Measurements from ENCODE around the gene GNG5. TPM values are rescaled to one million over a fixed set of nuclear protein-coding genes. Genes with fewer than 3 reads are reported as not detected.
A peak's percentile ranks its signal among the peaks of the same experiment; 100 is the strongest.

Gene GNG5
- total RNA-seq, 1 experiment from 2014 or later: 193 TPM

GRCh38 chr1:84506729-84507453, 510 bp upstream of the GNG5 start:
- ChIA-PET CTCF (interaction anchor here (1.0 to 1.4 kb wide), 2 partner anchors 362 to 366 kb away, joined by 3 to 5 read pairs; partner anchors contain the start of gene PRKACB), RAD21 (ENCODE audit: low non-redundant PET in 1 of 2, low total read pairs in 2 of 2, uncharacterized antibody in 2 of 2, unreplicated experiment in 2 of 2) (interaction anchor here in 1 of 2 experiments (0.5 kb wide), 1 partner anchor 113 kb away, joined by 3 read pairs; no protein-coding TSS in a partner anchor), POLR2A (interaction anchor here (0.9 to 2.3 kb wide), 10 partner anchors 9 to 366 kb away, joined by 3 to 12 read pairs (median 5); partner anchors contain the start of genes CTBS and PRKACB)
- Histone ChIP-seq H3K27ac (ENCODE audit: low read depth, low read length) (peak overlapping the region; percentile 83), H3K4me3 (replicated peaks in 1 of 2; ENCODE audit: low read depth in 1 of 2, low read length in 2 of 2) (peak overlapping the region; percentile 83 to 85), H3K79me2 (ENCODE audit: insufficient read depth, low read length) (peaks cover 52% of the 10 kb centered on the region), H3K27me3 (ENCODE audit: insufficient read depth, low read length) (no peaks in the 10 kb centered on the region), H3K4me2 (ENCODE audit: low read length) (peak overlapping the region; percentile 82), H2AFZ (ENCODE audit: low read depth, low read length, poor library complexity, severe bottlenecking) (peak overlapping the region; percentile 3), H3K9me3 (ENCODE audit: control insufficient read depth in 1 of 2, insufficient read depth in 1 of 2, low read depth in 1 of 2, low read length in 2 of 2) (peaks cover 0 to 9% of the 10 kb centered on the region in 2 experiments; a peak in 2 of 4 replicates), H4K20me1 (ENCODE audit: insufficient read depth) (0 out of 2 replicates have a peak, but pooled peaks cover 8% of the 10 kb centered on the region), H3K4me1 (ENCODE audit: control insufficient read depth in 1 of 2, insufficient read depth in 2 of 2, low read length in 2 of 2) (peaks cover 21 to 37% of the 10 kb centered on the region in 2 experiments), H3K9me2 (ENCODE audit: insufficient read depth) (no peaks in the 10 kb centered on the region), H3K9ac (ENCODE audit: low read length) (peak overlapping the region; percentile 86), H3K36me3 (ENCODE audit: control insufficient read depth in 1 of 2, insufficient read depth in 2 of 2, low read length in 2 of 2) (peaks cover 0 to 5% of the 10 kb centered on the region in 2 experiments; a peak in 1 of 4 replicates)
- intact Hi-C loops (cut with micrococcal nuclease): loop anchor here (2.0 to 10.0 kb wide), 4 partner anchors 68 to 365 kb away; partner anchors contain the start of genes CTBS and PRKACB
- TF ChIP-seq MAX (IDR thresholded peaks at IDR 0.05) (peak; percentile 9; the same call in 1 of the 2 replicates), POLR2A (IDR thresholded peaks at IDR 0.05; ENCODE audit: borderline replicate concordance, extremely low read depth, insufficient read depth, insufficient read length) (no peak), YY1 (IDR thresholded peaks at IDR 0.05; ENCODE audit: extremely low read depth, insufficient replicate concordance, low read depth, low read length) (no peak), RAD21 (IDR thresholded peaks at IDR 0.05; ENCODE audit: low read depth) (peak; percentile 24; the same call in 1 of the 2 replicates), TCF7L2 (IDR thresholded peaks at IDR 0.05; ENCODE audit: borderline replicate concordance, extremely low read depth, insufficient read depth, insufficient read length) (no peak), REST (IDR thresholded peaks at IDR 0.05; ENCODE audit: low read depth) (no peak), SRF (IDR thresholded peaks at IDR 0.05; ENCODE audit: low read depth) (no peak), ZFX (IDR thresholded peaks at IDR 0.05) (no peak), SIN3A (IDR thresholded peaks at IDR 0.05; ENCODE audit: low read depth) (peak; percentile 3; the same call in 1 of the 2 replicates)
- ATAC-seq: no peak
- TSS peak; percentile 81 for BruUV-seq (replicated peaks)
- no peak for DNase-seq (ENCODE audit: low read depth, low spot score)
